WTC11 (cell line): ENCODE results near the gene GRAMD4. TPM values are rescaled to one million over a fixed set of nuclear protein-coding genes. Genes with fewer than 3 reads are reported as not detected.

ENCODE experiments used
- ATAC-seq: fragments of 200-7000 bp; cut with Tn5 transposase; 2 replicates; pipeline ENCODE4 v1.10.0; 2021; ENCODE audit warnings: mild to moderate bottlenecking, moderate library complexity
- CTCF ChIA-PET: fragments of 300-600 bp; sonication (Branson Sonifier 250); formaldehyde crosslinking; loops from one replicate; lab custom pipeline; 2021; ENCODE audit warnings: antibody characterized with exemption; lab: Charles Lee
- POLR2A ChIA-PET: fragments of 350-600 bp; sonication (Branson Sonifier 250); formaldehyde crosslinking; loops from one replicate; lab custom pipeline; 2021; ENCODE audit warnings: antibody characterized with exemption; lab: Charles Lee
- DNase-seq: peaks from one replicate; pipeline ENCODE4 v3.0.0; 2021; ENCODE audit warnings: low spot score
- H3K27ac Mint-ChIP-seq: 2 replicates; pipeline ENCODE4 v1.8.0; 2021; ENCODE audit warnings: mixed read lengths
- H3K27me3 Mint-ChIP-seq: 2 replicates; pipeline ENCODE4 v1.8.0; 2021; ENCODE audit warnings: low read depth, mild to moderate bottlenecking, moderate library complexity, mixed read lengths
- H3K36me3 Mint-ChIP-seq: 2 replicates; pipeline ENCODE4 v1.8.0; 2021; ENCODE audit warnings: mixed read lengths
- H3K4me1 Mint-ChIP-seq: 2 replicates; pipeline ENCODE4 v1.8.0; 2022; ENCODE audit warnings: mixed read lengths
- H3K4me3 Mint-ChIP-seq: 2 replicates; pipeline ENCODE4 v1.8.0; 2021; ENCODE audit warnings: mild to moderate bottlenecking, moderate library complexity, mixed read lengths
- H3K9me3 Mint-ChIP-seq: 2 replicates; pipeline ENCODE4 v1.8.0; 2021; ENCODE audit warnings: mixed read lengths
- ELF4 ChIP-seq: sonication (generic); formaldehyde crosslinking; IDR thresholded peaks from 2 replicates; pipeline ENCODE4 v1.8.1; 2022; ENCODE audit warnings: low read depth, mild to moderate bottlenecking, moderate library complexity, missing genetic modification reagents
- EMX1 ChIP-seq: fragments of 250-450 bp; sonication (Bioruptor Pico); IDR thresholded peaks from 2 replicates; pipeline ENCODE4 v1.8.0; 2021; ENCODE audit warnings: mild to moderate bottlenecking
- ETV6 ChIP-seq: sonication (generic); formaldehyde crosslinking; IDR thresholded peaks from 2 replicates; pipeline ENCODE4 v1.8.1; 2022; ENCODE audit warnings: mild to moderate bottlenecking, missing genetic modification reagents
- HMGA2 ChIP-seq: fragments of 250-450 bp; sonication (Bioruptor Pico); IDR thresholded peaks from 2 replicates; pipeline ENCODE4 v1.4.0; 2021; ENCODE audit warnings: mild to moderate bottlenecking, moderate library complexity
- JAZF1 ChIP-seq: fragments of 250-450 bp; sonication (Bioruptor Pico); IDR thresholded peaks from 2 replicates; pipeline ENCODE4 v1.9.0; 2021; ENCODE audit warnings: moderate library complexity, mild to moderate bottlenecking, inconsistent platforms
- PRRX2 ChIP-seq: fragments of 250-450 bp; sonication (Bioruptor Pico); IDR thresholded peaks from 2 replicates; pipeline ENCODE4 v1.8.0; 2021; ENCODE audit warnings: mild to moderate bottlenecking
- TEAD1 ChIP-seq: sonication (generic); formaldehyde crosslinking; IDR thresholded peaks from 2 replicates; pipeline ENCODE4 v1.8.0; 2022; ENCODE audit warnings: mild to moderate bottlenecking, missing genetic modification reagents
- ZNF416 ChIP-seq: fragments of 250-450 bp; sonication (Bioruptor Pico); IDR thresholded peaks from 2 replicates; pipeline ENCODE4 v1.9.0; 2021; ENCODE audit warnings: mild to moderate bottlenecking, inconsistent platforms
- ZNF423 ChIP-seq: fragments of 250-450 bp; sonication (Bioruptor Pico); IDR thresholded peaks from 2 replicates; pipeline ENCODE4 v2.1.2; 2022; ENCODE audit warnings: mild to moderate bottlenecking, moderate library complexity
- total RNA-seq: library from RNA; stranded (reverse); gene quantifications from 3 replicates; pipeline ENCODE4 v1.2.3, GENCODE V29; 2021
- TF ChIP-seq, protein P1 (sequence below): fragments of 200-600 bp; IDR thresholded peaks from 2 replicates; pipeline ENCODE4 v1.8.0; 2022; ENCODE audit warnings: antibody characterized with exemption
- TF ChIP-seq, protein P2 (sequence below): sonication (generic); formaldehyde crosslinking; IDR thresholded peaks from 2 replicates; pipeline ENCODE4 v1.8.0; 2023; ENCODE audit warnings: missing genetic modification reagents, mild to moderate bottlenecking, borderline replicate concordance
- TF ChIP-seq, protein P3 (sequence below): sonication (generic); formaldehyde crosslinking; IDR thresholded peaks from 2 replicates; pipeline ENCODE4 v1.8.1; 2023; ENCODE audit warnings: mild to moderate bottlenecking, missing genetic modification reagents, moderate library complexity

The GRAMD4 gene
- total RNA-seq, 1 experiment from 2014 or later = 41.0 TPM

DNA sequence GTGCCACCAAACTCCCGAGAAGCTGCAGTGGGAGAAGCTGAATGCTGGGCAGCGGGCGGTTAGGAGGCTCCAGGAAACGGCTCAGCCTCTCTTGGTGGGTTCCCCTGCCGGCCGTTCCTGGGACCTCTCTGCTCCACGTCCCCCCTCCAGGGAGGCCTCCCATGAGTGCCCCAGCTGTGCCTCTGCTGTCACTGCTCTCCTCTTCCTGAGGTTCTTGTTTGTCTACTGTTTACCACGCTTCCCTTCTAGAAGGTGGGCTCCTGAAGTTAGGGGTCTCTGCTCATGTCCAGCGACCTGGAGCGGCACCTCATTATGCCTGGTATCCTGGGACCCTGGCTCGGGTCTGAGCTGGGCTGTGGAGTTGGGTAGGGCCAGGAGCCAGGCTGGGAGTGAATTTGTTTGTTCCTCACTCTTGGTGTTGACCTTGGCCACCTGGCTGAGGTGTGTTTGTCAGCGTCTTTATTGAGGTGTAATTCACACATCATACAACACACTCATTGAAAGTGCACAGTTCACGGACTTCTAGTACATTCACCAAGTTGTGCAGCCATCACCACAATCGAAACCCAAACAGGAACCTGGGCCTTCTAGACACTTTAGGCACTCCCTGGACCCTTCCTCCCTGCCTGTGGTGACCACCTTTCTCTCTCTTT lies 37.8 kb upstream of the GRAMD4 start (continued):
- TF ChIP-seq ZNF416 (CRISPR knock-in tag) = no peak

DNA sequence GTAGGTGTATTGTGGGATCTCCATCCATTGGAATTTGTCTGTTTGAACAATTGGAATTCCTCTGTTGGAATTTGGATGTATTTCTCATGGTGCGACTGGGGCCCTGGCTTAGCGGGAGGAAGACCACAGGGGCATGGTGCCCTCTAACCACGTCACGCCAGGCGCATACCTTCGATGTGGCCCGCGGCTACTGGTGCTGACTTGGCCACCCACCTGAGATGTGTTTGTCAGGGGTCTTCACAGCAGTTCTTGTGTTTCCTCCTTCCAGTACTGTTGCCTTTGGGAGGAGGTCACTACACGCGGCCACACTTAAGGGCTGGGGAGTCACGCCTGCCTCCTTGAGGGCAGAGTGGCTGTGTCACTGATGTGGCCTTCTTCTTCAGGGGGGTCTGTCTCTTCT lies 36.6 kb upstream of the GRAMD4 start:
- TF ChIP-seq TEAD1 (CRISPR knock-in tag) = no peak
- TF ChIP-seq JAZF1 (CRISPR knock-in tag) = no peak
- no peak for TF ChIP-seq EMX1 (CRISPR knock-in tag)
- TF ChIP-seq, protein P1, sequence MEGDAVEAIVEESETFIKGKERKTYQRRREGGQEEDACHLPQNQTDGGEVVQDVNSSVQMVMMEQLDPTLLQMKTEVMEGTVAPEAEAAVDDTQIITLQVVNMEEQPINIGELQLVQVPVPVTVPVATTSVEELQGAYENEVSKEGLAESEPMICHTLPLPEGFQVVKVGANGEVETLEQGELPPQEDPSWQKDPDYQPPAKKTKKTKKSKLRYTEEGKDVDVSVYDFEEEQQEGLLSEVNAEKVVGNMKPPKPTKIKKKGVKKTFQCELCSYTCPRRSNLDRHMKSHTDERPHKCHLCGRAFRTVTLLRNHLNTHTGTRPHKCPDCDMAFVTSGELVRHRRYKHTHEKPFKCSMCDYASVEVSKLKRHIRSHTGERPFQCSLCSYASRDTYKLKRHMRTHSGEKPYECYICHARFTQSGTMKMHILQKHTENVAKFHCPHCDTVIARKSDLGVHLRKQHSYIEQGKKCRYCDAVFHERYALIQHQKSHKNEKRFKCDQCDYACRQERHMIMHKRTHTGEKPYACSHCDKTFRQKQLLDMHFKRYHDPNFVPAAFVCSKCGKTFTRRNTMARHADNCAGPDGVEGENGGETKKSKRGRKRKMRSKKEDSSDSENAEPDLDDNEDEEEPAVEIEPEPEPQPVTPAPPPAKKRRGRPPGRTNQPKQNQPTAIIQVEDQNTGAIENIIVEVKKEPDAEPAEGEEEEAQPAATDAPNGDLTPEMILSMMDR = no peak
- no peak for TF ChIP-seq ELF4 (CRISPR knock-in tag)
- no peak for TF ChIP-seq HMGA2 (CRISPR knock-in tag)
- TF ChIP-seq, protein P2, sequence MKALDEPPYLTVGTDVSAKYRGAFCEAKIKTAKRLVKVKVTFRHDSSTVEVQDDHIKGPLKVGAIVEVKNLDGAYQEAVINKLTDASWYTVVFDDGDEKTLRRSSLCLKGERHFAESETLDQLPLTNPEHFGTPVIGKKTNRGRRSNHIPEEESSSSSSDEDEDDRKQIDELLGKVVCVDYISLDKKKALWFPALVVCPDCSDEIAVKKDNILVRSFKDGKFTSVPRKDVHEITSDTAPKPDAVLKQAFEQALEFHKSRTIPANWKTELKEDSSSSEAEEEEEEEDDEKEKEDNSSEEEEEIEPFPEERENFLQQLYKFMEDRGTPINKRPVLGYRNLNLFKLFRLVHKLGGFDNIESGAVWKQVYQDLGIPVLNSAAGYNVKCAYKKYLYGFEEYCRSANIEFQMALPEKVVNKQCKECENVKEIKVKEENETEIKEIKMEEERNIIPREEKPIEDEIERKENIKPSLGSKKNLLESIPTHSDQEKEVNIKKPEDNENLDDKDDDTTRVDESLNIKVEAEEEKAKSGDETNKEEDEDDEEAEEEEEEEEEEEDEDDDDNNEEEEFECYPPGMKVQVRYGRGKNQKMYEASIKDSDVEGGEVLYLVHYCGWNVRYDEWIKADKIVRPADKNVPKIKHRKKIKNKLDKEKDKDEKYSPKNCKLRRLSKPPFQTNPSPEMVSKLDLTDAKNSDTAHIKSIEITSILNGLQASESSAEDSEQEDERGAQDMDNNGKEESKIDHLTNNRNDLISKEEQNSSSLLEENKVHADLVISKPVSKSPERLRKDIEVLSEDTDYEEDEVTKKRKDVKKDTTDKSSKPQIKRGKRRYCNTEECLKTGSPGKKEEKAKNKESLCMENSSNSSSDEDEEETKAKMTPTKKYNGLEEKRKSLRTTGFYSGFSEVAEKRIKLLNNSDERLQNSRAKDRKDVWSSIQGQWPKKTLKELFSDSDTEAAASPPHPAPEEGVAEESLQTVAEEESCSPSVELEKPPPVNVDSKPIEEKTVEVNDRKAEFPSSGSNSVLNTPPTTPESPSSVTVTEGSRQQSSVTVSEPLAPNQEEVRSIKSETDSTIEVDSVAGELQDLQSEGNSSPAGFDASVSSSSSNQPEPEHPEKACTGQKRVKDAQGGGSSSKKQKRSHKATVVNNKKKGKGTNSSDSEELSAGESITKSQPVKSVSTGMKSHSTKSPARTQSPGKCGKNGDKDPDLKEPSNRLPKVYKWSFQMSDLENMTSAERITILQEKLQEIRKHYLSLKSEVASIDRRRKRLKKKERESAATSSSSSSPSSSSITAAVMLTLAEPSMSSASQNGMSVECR (CRISPR knock-in tag) = no peak
- TF ChIP-seq PRRX2 (CRISPR knock-in tag) = no peak
- ATAC-seq (no peak), DNase-seq (no peak)
- no peak overlapping the region for H3K4me3 Mint-ChIP-seq
- H3K27ac Mint-ChIP-seq = no peak overlapping the region; the same call in 1 of the 2 replicates
- no peaks in the 10 kb centered on the region for H3K27me3 Mint-ChIP-seq
- no peaks in the 10 kb centered on the region for H3K9me3 Mint-ChIP-seq
- ChIA-PET CTCF (interaction anchor here (1.8 kb wide), 1 partner anchor 20 kb away, joined by 5 read pairs; no protein-coding TSS in a partner anchor), POLR2A (no interaction called here)
- no peaks in the 10 kb centered on the region for H3K36me3 Mint-ChIP-seq
- H3K4me1 Mint-ChIP-seq = peaks cover 58% of the 10 kb centered on the region

DNA sequence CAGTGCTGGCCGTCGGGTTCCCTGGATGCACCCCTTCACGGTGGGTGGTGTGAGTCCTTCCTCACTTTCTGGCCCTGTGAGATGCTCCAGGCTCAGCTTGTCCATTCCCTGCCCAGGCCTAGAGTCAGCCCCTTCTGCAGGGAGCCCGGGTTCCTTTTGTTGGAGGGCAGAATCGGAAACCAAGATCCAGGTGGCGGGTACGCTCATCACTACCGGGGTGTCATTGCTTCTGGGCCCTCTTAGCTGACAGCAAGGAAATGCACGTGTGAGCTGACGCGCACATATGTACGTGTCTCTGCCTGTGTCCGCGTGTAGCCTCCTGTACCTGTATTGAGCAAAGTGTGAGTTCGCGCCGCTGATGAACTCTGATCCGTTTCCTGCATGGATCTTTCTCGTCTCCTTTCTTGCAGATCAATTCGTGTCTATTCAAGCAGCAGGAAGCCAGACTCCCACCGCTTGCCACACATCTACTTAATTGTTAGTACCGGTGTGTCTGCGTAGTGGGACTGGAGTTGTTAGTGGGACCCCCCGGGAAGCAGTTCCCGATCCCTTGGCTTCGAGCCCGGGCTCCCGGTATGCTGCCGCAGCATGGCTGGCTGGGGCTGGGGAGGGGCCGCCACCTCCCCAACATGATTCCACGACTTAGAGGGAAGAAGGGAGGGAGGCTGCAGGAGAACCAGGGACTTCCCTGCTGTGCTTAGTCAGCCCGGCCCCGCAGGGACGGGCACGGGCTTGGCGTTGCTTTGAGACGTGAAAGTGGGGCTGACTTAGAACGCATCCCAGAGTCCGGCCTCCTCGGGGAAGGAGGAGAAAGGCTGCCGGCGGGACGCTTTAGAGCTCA lies 35.9 kb upstream of the GRAMD4 start:
- Mint-ChIP-seq H3K4me3 (no peak overlapping the region), H3K9me3 (no peaks in the 10 kb centered on the region), H3K27ac (peak overlapping the region; percentile 74), H3K4me1 (peaks cover 54% of the 10 kb centered on the region), H3K36me3 (no peaks in the 10 kb centered on the region), H3K27me3 (no peaks in the 10 kb centered on the region)
- DNase-seq = no peak
- ChIA-PET POLR2A (no interaction called here), CTCF (interaction anchor here (0.8 to 1.8 kb wide), 3 partner anchors 14 to 216 kb away, joined by 3 to 5 read pairs (median 5); no protein-coding TSS in a partner anchor)
- TF ChIP-seq ZNF423 (CRISPR knock-in tag) (peak; percentile 55), ETV6 (CRISPR knock-in tag) (peak; percentile 30; the same call in 1 of the 2 replicates)
- TF ChIP-seq, protein P3, sequence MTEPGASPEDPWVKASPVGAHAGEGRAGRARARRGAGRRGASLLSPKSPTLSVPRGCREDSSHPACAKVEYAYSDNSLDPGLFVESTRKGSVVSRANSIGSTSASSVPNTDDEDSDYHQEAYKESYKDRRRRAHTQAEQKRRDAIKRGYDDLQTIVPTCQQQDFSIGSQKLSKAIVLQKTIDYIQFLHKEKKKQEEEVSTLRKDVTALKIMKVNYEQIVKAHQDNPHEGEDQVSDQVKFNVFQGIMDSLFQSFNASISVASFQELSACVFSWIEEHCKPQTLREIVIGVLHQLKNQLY (CRISPR knock-in tag) = no peak
- peak; percentile 10 for ATAC-seq
